Ascending aorta (tissue), 2 donors: ENCODE measurements around the gene SRPK2. TPM values are rescaled to one million over a fixed set of nuclear protein-coding genes. Genes with fewer than 3 reads are reported as not detected.
A peak's percentile ranks its signal among the peaks of the same experiment; 100 is the strongest.

Experiments
- DNase-seq, 2 donors: peaks; one replicate each; pipeline ENCODE4 v3.0.0-alpha.2; 2019; ENCODE audit warnings: low spot score in 2 of 2
- H3K27ac ChIP-seq, 2 donors: fragments of 200-600 bp; sonication (generic); one replicate each; pipeline ENCODE4 v1.5.1; 2016 to 2017; ENCODE audit warnings: mild to moderate bottlenecking in 1 of 2
- H3K27me3 ChIP-seq: fragments of 200-600 bp; sonication (generic); one replicate; pipeline ENCODE4 v1.5.1; 2017
- H3K36me3 ChIP-seq, 2 donors: fragments of 200-600 bp; sonication (generic); one replicate each; pipeline ENCODE4 v1.5.1; 2016
- H3K4me1 ChIP-seq, 2 donors: fragments of 200-600 bp; sonication (generic); one replicate each; pipeline ENCODE4 v1.5.1; 2016 to 2017; ENCODE audit warnings: mild to moderate bottlenecking in 1 of 2
- H3K4me3 ChIP-seq, 2 donors: fragments of 200-600 bp; sonication (generic); one replicate each; pipeline ENCODE4 v1.5.1; 2016 to 2017; ENCODE audit warnings: mild to moderate bottlenecking in 1 of 2
- H3K9me3 ChIP-seq, 2 donors: fragments of 200-600 bp; sonication (generic); one replicate each; pipeline ENCODE4 v1.5.1; 2016
- CTCF ChIP-seq, 3 experiments: fragments of 200-600 bp in 2 of 3; fragments of 450-650 bp in 1 of 3; sonication (generic) in 2 of 3; IDR thresholded peaks; one replicate each; pipeline ENCODE4 v1.5.1; 2016 to 2019; ENCODE audit warnings: antibody characterized with exemption in 3 of 3, mild to moderate bottlenecking in 1 of 3, moderate library complexity in 1 of 3
- intact Hi-C: fragments of 100-400 bp; cut with DNase I; formaldehyde crosslinking; loops from one replicate; pipeline ENCODE4 v1.15.1; 2023
- total RNA-seq: library from RNA; depleted of rRNA; stranded (reverse); fragments of >200 nt; gene quantifications from one replicate; pipeline ENCODE4 v1.1.0, GENCODE V29; 2016

SRPK2 gene
- total RNA-seq, 1 donor from 2014 or later = 26.2 TPM

- Histone ChIP-seq H3K9me3 (no peaks in the 10 kb centered on the region), H3K4me3 (no peak overlapping the region), H3K27me3 (no peaks in the 10 kb centered on the region), H3K36me3 (peaks cover 5 to 40% of the 10 kb centered on the region in 2 donors), H3K27ac (peak overlapping the region in 1 of 2 donors; percentile 4), H3K4me1 (peaks cover 0 to 5% of the 10 kb centered on the region in 2 donors)
- DNase-seq = no peak
- intact Hi-C loops = no loop called here
- no peak for TF ChIP-seq CTCF (IDR thresholded peaks at IDR 0.05)
Observed at GRCh38 chr7:105097619-105098018, 291.1 kb downstream of the SRPK2 start.

GRCh38 chr7:105096306-105096705 is 292.4 kb downstream of the SRPK2 start:
- Histone ChIP-seq H3K27me3 (no peaks in the 10 kb centered on the region), H3K9me3 (no peaks in the 10 kb centered on the region), H3K4me3 (no peak overlapping the region), H3K27ac (peak overlapping the region in 1 of 2 donors; percentile 28), H3K4me1 (no peaks in the 10 kb centered on the region), H3K36me3 (peaks cover 13 to 37% of the 10 kb centered on the region in 2 donors)
- no peak for DNase-seq
- TF ChIP-seq CTCF (IDR thresholded peaks at IDR 0.05) = no peak
- intact Hi-C loops = no loop called here

- no peaks in the 10 kb centered on the region for H3K9me3 ChIP-seq
- no peak for TF ChIP-seq CTCF (IDR thresholded peaks at IDR 0.05)
- no peak overlapping the region for H3K4me3 ChIP-seq
- H3K36me3 ChIP-seq = peaks cover 16 to 44% of the 10 kb centered on the region in 2 donors
- intact Hi-C loops = no loop called here
- H3K4me1 ChIP-seq = peaks cover 0 to 3% of the 10 kb centered on the region in 2 donors
- no peaks in the 10 kb centered on the region for H3K27me3 ChIP-seq
- no peak for DNase-seq
- no peak overlapping the region for H3K27ac ChIP-seq
Observed at GRCh38 chr7:105094966-105095365, 293.8 kb downstream of the SRPK2 start.

GRCh38 chr7:105088456-105088855 is 300.3 kb downstream of the SRPK2 start:
- intact Hi-C loops = no loop called here
- no peak for DNase-seq
- peaks cover 34 to 67% of the 10 kb centered on the region in 2 donors for H3K36me3 ChIP-seq
- no peaks in the 10 kb centered on the region for H3K27me3 ChIP-seq
- no peak overlapping the region for H3K4me3 ChIP-seq
- no peak overlapping the region for H3K27ac ChIP-seq
- H3K4me1 ChIP-seq = peaks cover 0 to 3% of the 10 kb centered on the region in 2 donors
- no peak for TF ChIP-seq CTCF (IDR thresholded peaks at IDR 0.05)
- no peaks in the 10 kb centered on the region for H3K9me3 ChIP-seq

GRCh38 chr7:105087981-105088380 is 300.7 kb downstream of the SRPK2 start:
- Histone ChIP-seq H3K4me3 (no peak overlapping the region), H3K36me3 (peaks cover 34 to 67% of the 10 kb centered on the region in 2 donors), H3K27ac (no peak overlapping the region), H3K4me1 (peaks cover 0 to 3% of the 10 kb centered on the region in 2 donors), H3K9me3 (no peaks in the 10 kb centered on the region), H3K27me3 (no peaks in the 10 kb centered on the region)
- intact Hi-C loops = no loop called here
- no peak for TF ChIP-seq CTCF (IDR thresholded peaks at IDR 0.05)
- no peak for DNase-seq

- intact Hi-C loops = no loop called here
Observed at GRCh38 chr7:105086850-105087249, 301.9 kb downstream of the SRPK2 start.

More at GRCh38 chr7:105086850-105087249, 301.9 kb downstream of the SRPK2 start:
- Histone ChIP-seq H3K27me3 (no peaks in the 10 kb centered on the region), H3K27ac (no peak overlapping the region), H3K36me3 (peaks cover 29 to 70% of the 10 kb centered on the region in 2 donors), H3K9me3 (no peaks in the 10 kb centered on the region), H3K4me1 (peaks cover 0 to 3% of the 10 kb centered on the region in 2 donors), H3K4me3 (no peak overlapping the region)
- DNase-seq = no peak
- TF ChIP-seq CTCF (IDR thresholded peaks at IDR 0.05) = no peak
